ENCODE results near the gene SNAPC1. TPM values are rescaled to one million over a fixed set of nuclear protein-coding genes. Genes with fewer than 3 reads are reported as not detected.
"Not testable (repeated sequence)": the region's sequence is repeated elsewhere in the genome, so short reads cannot be mapped to it uniquely, and the experiment has no call there.

SNAPC1 gene
- total RNA-seq, 1 experiment from 2014 or later = 11.7 TPM

GRCh38 chr14:61744238-61744637, 18.0 kb upstream of the SNAPC1 start:
- CTCF ChIA-PET = interaction anchor here (0.7 kb wide), 1 partner anchor 20 kb away, joined by 3 read pairs; no protein-coding TSS in a partner anchor
- Mint-ChIP-seq H3K4me3 (ENCODE audit: low read depth, unreplicated experiment) (no peak overlapping the region), H3K9me3 (ENCODE audit: low read depth, unreplicated experiment) (no peaks in the 10 kb centered on the region), H3K36me3 (ENCODE audit: insufficient read depth, unreplicated experiment) (peaks cover 81% of the 10 kb centered on the region), H3K27me3 (ENCODE audit: unreplicated experiment) (no peaks in the 10 kb centered on the region), H3K27ac (ENCODE audit: unreplicated experiment) (no peak overlapping the region), H3K4me1 (ENCODE audit: low read depth, unreplicated experiment) (no peaks in the 10 kb centered on the region)
- intact Hi-C loops (cut with micrococcal nuclease; ENCODE audit: unreplicated experiment) = no loop called here
- TF ChIP-seq CTCF (IDR thresholded peaks at IDR 0.05; ENCODE audit: unreplicated experiment) = no peak
- BruUV-seq (replicated peaks) = no TSS peak
- DNase-seq = no peak

- CTCF ChIA-PET = interaction anchor here (0.6 to 0.7 kb wide), 3 partner anchors 10 to 1646 kb away, joined by 3 read pairs; no protein-coding TSS in a partner anchor
- H3K9me3 Mint-ChIP-seq (ENCODE audit: low read depth, unreplicated experiment); BruUV-seq (replicated peaks); H3K4me1 Mint-ChIP-seq (ENCODE audit: low read depth, unreplicated experiment); DNase-seq; H3K27me3 Mint-ChIP-seq (ENCODE audit: unreplicated experiment); H3K4me3 Mint-ChIP-seq (ENCODE audit: low read depth, unreplicated experiment); intact Hi-C loops (cut with micrococcal nuclease; ENCODE audit: unreplicated experiment): not testable (repeated sequence)
- H3K27ac Mint-ChIP-seq (ENCODE audit: unreplicated experiment) = peak overlapping the region; percentile 61
- H3K36me3 Mint-ChIP-seq (ENCODE audit: insufficient read depth, unreplicated experiment) = peaks cover 90% of the 10 kb centered on the region
These were observed 15.9 kb upstream of the SNAPC1 start for GRCh38 chr14:61746346-61746745.

GRCh38 chr14:61746881-61747280, 15.3 kb upstream of the SNAPC1 start:
- no TSS peak for BruUV-seq (replicated peaks)
- Mint-ChIP-seq H3K4me1 (ENCODE audit: low read depth, unreplicated experiment) (peaks cover 7% of the 10 kb centered on the region), H3K9me3 (ENCODE audit: low read depth, unreplicated experiment) (no peaks in the 10 kb centered on the region), H3K36me3 (ENCODE audit: insufficient read depth, unreplicated experiment) (peaks cover 90% of the 10 kb centered on the region), H3K27ac (ENCODE audit: unreplicated experiment) (peak overlapping the region; percentile 61), H3K4me3 (ENCODE audit: low read depth, unreplicated experiment) (no peak overlapping the region), H3K27me3 (ENCODE audit: unreplicated experiment) (no peaks in the 10 kb centered on the region)
- TF ChIP-seq CTCF (IDR thresholded peaks at IDR 0.05; ENCODE audit: unreplicated experiment) = no peak
- DNase-seq = no peak
- CTCF ChIA-PET = interaction anchor here (0.6 kb wide), 1 partner anchor 275 kb away, joined by 3 read pairs; no protein-coding TSS in a partner anchor
- intact Hi-C loops (cut with micrococcal nuclease; ENCODE audit: unreplicated experiment) = no loop called here

GRCh38 chr14:61747342-61747741, 14.9 kb upstream of the SNAPC1 start:
- Mint-ChIP-seq H3K27ac (ENCODE audit: unreplicated experiment) (peak overlapping the region; percentile 61), H3K36me3 (ENCODE audit: insufficient read depth, unreplicated experiment) (peaks cover 85% of the 10 kb centered on the region), H3K27me3 (ENCODE audit: unreplicated experiment) (no peaks in the 10 kb centered on the region), H3K9me3 (ENCODE audit: low read depth, unreplicated experiment) (no peaks in the 10 kb centered on the region), H3K4me3 (ENCODE audit: low read depth, unreplicated experiment) (no peak overlapping the region), H3K4me1 (ENCODE audit: low read depth, unreplicated experiment) (peaks cover 12% of the 10 kb centered on the region)
- DNase-seq = no peak
- CTCF ChIA-PET = interaction anchor here (1.0 kb wide), 1 partner anchor 15 kb away, joined by 3 read pairs; the partner anchor contains the start of gene SNAPC1
- TF ChIP-seq CTCF (IDR thresholded peaks at IDR 0.05; ENCODE audit: unreplicated experiment) = no peak
- intact Hi-C loops (cut with micrococcal nuclease; ENCODE audit: unreplicated experiment) = no loop called here
- BruUV-seq (replicated peaks) = no TSS peak

GRCh38 chr14:61749264-61749663, 13.0 kb upstream of the SNAPC1 start:
- Mint-ChIP-seq H3K4me1 (ENCODE audit: low read depth, unreplicated experiment) (peaks cover 24% of the 10 kb centered on the region), H3K27ac (ENCODE audit: unreplicated experiment) (no peak overlapping the region), H3K9me3 (ENCODE audit: low read depth, unreplicated experiment) (no peaks in the 10 kb centered on the region), H3K27me3 (ENCODE audit: unreplicated experiment) (no peaks in the 10 kb centered on the region), H3K36me3 (ENCODE audit: insufficient read depth, unreplicated experiment) (peaks cover 82% of the 10 kb centered on the region), H3K4me3 (ENCODE audit: low read depth, unreplicated experiment) (peak overlapping the region; percentile 74)
- BruUV-seq (replicated peaks) = no TSS peak
- CTCF ChIA-PET = interaction anchor here (0.6 kb wide), 1 partner anchor 47 kb away, joined by 4 read pairs; no protein-coding TSS in a partner anchor
- no peak for TF ChIP-seq CTCF (IDR thresholded peaks at IDR 0.05; ENCODE audit: unreplicated experiment)
- intact Hi-C loops (cut with micrococcal nuclease; ENCODE audit: unreplicated experiment) = no loop called here
- DNase-seq = no peak
